HUDEP-2 (cell line): Measurements from ENCODE around the gene DYNLL2.
"Not testable (repeated sequence)": the region's sequence is repeated elsewhere in the genome, so short reads cannot be mapped to it uniquely, and the experiment has no call there.

ENCODE experiments used
- DNase-seq, 76 experiments: peaks; one replicate each; lab custom pipeline; 2025; ENCODE audit not compliant: unreplicated experiment in 76 of 76; lab: John Stamatoyannopoulos, UW

Gene DYNLL2

GRCh38 chr17:58066401-58066800 lies 16.8 kb upstream of the DYNLL2 start:
- DNase-seq: no peak

DNA sequence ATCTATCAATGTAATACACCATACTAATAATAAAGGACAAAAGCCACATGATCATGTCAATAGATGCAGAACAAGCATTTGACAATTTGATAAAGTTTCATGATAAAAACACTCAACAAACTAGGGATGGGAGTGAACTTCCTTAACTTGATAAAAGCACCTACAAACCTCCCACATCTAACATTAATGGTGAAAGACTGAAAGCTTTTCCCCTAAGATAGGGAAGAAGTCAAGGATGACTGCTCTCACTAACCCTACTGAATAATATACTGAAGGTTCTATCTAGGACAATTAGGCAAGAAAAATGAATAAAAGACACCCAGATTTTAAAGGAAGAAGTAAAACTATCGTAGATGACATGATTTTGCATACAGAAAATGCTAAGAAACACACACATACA lies 10.4 kb upstream of the DYNLL2 start:
- DNase-seq: no peak

DNA sequence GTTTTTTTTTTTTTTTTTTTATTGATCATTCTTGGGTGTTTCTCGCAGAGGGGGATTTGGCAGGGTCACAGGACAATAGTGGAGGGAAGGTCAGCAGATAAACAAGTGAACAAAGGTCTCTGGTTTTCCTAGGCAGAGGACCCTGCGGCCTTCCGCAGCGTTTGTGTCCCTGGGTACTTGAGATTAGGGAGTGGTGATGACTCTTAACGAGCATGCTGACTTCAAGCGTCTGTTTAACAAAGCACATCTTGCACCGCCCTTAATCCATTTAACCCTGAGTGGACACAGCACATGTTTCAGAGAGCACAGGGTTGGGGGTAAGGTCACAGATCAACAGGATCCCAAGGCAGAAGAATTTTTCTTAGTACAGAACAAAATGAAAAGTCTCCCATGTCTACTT lies 10.0 kb upstream of the DYNLL2 start:
- DNase-seq: not testable (repeated sequence)

DNA sequence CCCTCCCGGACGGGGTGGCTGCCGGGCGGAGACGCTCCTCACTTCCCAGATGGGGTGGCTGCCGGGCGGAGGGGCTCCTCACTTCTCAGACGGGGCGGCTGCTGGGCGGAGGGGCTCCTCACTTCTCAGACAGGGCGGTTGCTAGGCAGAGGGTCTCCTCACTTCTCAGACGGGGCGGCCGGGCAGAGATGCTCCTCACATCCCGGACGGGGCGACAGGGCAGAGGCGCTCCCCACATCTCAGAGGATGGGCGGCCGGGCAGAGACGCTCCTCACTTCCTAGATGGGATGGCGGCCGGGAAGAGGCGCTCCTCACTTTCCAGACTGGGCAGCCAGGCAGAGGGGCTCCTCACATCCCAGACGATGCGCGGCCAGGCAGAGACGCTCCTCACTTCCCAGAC lies 8.8 kb upstream of the DYNLL2 start:
- not testable (repeated sequence) for DNase-seq

- no peak for DNase-seq
Measured at GRCh38 chr17:58079300-58080033, 3.8 kb upstream of the DYNLL2 start.

GRCh38 chr17:58081646-58082340 lies 1.4 kb upstream of the DYNLL2 start:
- DNase-seq: no peak

DNA sequence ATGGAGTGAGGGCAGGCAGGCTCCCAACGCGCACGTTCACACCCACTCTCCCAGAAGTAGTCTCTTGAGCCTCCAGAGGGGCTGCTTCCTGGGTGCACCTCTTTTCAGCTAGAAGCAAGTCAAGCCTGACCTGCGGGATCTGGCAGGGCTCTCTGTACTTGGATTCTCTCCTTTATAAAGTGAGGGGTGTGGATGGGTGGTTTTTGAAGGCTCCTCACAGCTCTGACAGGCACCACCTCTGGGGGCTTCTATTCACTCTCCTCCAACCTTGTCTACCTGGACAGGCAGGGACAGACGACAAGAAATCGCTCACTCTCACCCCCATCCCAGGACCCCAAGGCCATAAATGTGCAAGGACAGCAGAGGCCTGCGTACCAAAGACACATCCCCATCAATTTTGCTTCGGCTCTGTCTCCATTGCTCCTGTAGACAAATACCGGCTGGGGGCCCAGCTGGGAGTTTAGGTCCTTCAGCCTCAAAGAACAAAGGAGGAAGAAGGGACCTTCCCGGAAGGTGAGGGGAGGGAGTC lies 814 bp upstream of the DYNLL2 start:
- no peak for DNase-seq

GRCh38 chr17:58083491-58084316 lies 485 bp downstream of the DYNLL2 start:
- DNase-seq: peak in 60 of 76 experiments; percentile 5 to 77 (median 48)

GRCh38 chr17:58084317-58084981 lies 1.2 kb downstream of the DYNLL2 start:
- DNase-seq: peak in 32 of 76 experiments; percentile 3 to 49 (median 18)

DNA sequence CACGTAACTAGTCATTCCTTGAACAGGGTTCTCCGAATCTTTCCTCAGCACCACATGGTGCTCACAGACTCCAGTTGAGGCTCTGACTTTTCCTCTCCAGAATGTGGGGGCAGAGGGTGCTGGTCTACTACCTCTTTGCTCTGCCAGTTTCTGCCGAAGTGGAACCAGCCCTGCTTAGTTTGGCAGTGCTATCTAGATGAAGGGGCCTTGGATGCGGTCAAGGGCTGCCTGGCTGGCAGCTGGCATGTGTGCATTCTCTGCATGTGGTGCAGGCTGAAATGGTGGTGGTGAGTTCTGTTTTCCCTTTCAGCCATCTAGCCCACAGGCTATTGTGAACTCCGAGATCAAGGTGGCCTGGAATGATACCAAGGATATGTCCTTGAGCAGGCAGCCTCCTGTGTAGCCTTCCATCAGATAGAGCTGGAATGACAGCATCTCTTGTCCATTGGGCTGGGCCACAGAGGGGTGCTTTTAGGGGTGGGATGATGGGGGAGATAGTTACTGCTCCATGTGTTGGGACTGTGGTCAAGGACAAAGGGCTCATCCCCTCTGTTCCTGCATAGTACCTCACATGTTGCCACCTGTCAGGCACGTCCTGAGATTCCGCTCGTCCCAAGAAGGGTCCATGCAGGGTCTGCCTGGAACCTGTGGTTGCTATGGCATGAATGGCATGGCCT lies 2.0 kb downstream of the DYNLL2 start:
- peak in 8 of 76 experiments; percentile 1 to 36 (median 13) for DNase-seq

DNA sequence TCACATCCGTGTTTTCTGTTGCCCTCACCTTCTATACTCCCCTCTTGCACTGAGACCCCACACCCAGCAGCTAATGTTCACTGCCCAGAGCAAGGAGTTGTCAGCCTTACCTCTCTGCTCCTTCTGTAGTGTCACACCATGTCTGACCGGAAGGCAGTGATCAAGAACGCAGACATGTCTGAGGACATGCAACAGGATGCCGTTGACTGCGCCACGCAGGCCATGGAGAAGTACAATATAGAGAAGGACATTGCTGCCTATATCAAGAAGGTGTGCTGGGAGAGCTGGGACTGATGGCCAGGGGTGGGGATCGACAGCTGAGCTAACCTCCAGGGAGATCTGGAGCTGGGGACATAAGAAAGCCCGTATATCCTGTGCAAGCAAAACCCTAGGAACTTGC lies 3.7 kb downstream of the DYNLL2 start:
- DNase-seq: no peak

- no peak for DNase-seq
Measured at GRCh38 chr17:58088624-58089023, 5.4 kb downstream of the DYNLL2 start.

- DNase-seq: no peak
Measured at GRCh38 chr17:58089111-58089510, 5.9 kb downstream of the DYNLL2 start.

GRCh38 chr17:58091024-58091567 lies 7.9 kb downstream of the DYNLL2 start:
- DNase-seq: no peak

GRCh38 chr17:58092101-58092796 lies 9.0 kb downstream of the DYNLL2 start:
- no peak for DNase-seq

GRCh38 chr17:58092797-58093385 lies 9.7 kb downstream of the DYNLL2 start:
- no peak for DNase-seq

DNA sequence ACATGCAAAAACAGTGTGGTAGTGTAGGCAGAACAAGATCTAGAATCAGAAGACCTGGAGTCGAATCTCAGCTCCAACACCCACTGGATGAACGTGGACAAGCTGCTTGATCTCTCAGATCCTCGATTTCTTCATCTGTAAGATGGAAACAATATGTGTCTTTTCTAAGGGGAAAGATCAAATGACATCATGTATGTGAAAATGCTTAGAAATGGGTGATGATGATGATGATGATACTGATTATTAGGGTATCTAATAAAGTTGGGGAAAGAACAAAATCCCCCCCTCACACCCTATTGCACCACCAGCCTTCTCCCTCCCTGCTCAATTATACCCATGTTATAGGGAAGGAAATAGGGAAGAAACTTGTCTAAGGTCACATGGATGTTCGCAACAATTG lies 10.9 kb downstream of the DYNLL2 start:
- DNase-seq: no peak

- DNase-seq: no peak
Measured at GRCh38 chr17:58096892-58097291, 13.7 kb downstream of the DYNLL2 start.
